Measurements from ENCODE around the gene CBY2.

DNA sequence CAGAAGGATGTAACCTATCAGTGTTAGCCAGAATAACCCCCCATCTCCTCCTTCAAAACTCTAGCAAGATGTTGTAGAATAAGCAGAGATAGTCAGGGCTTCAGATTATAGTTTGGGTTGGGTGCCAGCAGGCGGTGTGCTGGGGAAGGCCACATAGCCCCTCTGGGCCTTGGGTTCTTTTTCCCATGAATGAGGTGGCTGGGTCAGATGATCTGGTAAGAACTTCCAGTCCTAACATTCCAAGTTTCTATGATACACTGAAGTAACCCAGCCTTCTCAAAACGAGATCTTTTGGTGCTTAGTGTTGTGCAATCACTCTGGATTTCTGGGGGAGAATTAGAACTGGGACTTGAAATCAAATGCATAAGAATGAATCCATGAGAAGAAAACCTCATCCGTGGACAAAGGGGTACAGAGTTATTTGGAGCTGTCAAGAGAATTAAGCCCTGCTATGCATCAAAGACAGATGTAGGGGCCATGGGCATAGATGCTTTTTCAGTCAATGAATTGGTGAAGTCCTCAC is 810 bp downstream of the CBY2 start:
- no peak for TF ChIP-seq YY1 (IDR thresholded peaks at IDR 0.05; ENCODE audit: insufficient read depth, insufficient read length)
- no peak for TF ChIP-seq SUZ12 (IDR thresholded peaks at IDR 0.05; ENCODE audit: extremely low read depth, insufficient read depth, insufficient read length)
